B cell (primary cell): ENCODE data around the gene SWT1. TPM values are rescaled to one million over a fixed set of nuclear protein-coding genes. Genes with fewer than 3 reads are reported as not detected.

Source experiments
- ATAC-seq: fragments of 200-7000 bp; cut with Tn5 transposase; one replicate; pipeline ENCODE4 v1.10.0; 2021; ENCODE audit warnings: low read depth, mild to moderate bottlenecking, moderate number of reproducible peaks, moderate library complexity
- CTCF ChIA-PET: fragments of 350-600 bp; sonication (Branson Sonifier 250); formaldehyde crosslinking; loops from one replicate; lab custom pipeline; 2021; ENCODE audit warnings: antibody characterized with exemption, inconsistent platforms; lab: Charles Lee
- POLR2A ChIA-PET: fragments of 350-600 bp; sonication (Branson Sonifier 250); formaldehyde crosslinking; loops from one replicate; lab custom pipeline; 2021; ENCODE audit warnings: antibody characterized with exemption; lab: Charles Lee
- DNase-seq: peaks from one replicate; pipeline ENCODE4 v3.0.0; 2013
- H2AFZ ChIP-seq: 2 replicates; pipeline ENCODE4 v1.6.1; 2012; ENCODE audit warnings: mild to moderate bottlenecking, low read depth, low read length; ENCODE audit not compliant: insufficient read depth, poor library complexity, severe bottlenecking
- H3K27ac ChIP-seq, 2 donors: 1 replicate in 1 of 2; 2 replicates in 1 of 2; pipeline ENCODE4 v1.5.1; 2012 to 2013; ENCODE audit warnings: low read length in 2 of 2, mild to moderate bottlenecking in 2 of 2, moderate library complexity in 1 of 2
- H3K27me3 ChIP-seq, 4 experiments: fragments of 200-600 bp in 1 of 4; sonication (generic) in 1 of 4; replicated peaks in 1 of 4; 1 replicate in 2 of 4; 2 replicates in 2 of 4; pipeline versions ENCODE4 v1.6.1 to v1.7.0; 2013 to 2016; ENCODE audit warnings: low read length in 3 of 4, mild to moderate bottlenecking in 2 of 4, mixed read lengths in 1 of 4, moderate library complexity in 1 of 4; ENCODE audit not compliant: insufficient read depth in 4 of 4, control insufficient read depth in 3 of 4; ENCODE audit errors: control extremely low read depth in 1 of 4
- H3K36me3 ChIP-seq, 2 experiments: replicated peaks in 1 of 2; 1 replicate in 1 of 2; 2 replicates in 1 of 2; pipeline versions ENCODE4 v1.6.1 to v1.7.1; 2013; ENCODE audit warnings: low read length in 1 of 2; ENCODE audit not compliant: insufficient read depth in 2 of 2, control insufficient read depth in 1 of 2; ENCODE audit errors: control extremely low read depth in 1 of 2, extremely low read depth in 1 of 2
- H3K4me1 ChIP-seq, 2 donors: fragments of 200-600 bp in 1 of 2; sonication (generic) in 1 of 2; 1 replicate in 1 of 2; 2 replicates in 1 of 2; pipeline versions ENCODE4 v1.5.1 to v1.6.1; 2013 to 2017; ENCODE audit warnings: low read length in 2 of 2; ENCODE audit not compliant: control insufficient read depth in 2 of 2, insufficient read depth in 2 of 2
- H3K4me2 ChIP-seq: replicated peaks from 2 replicates; pipeline ENCODE3; 2012; ENCODE audit warnings: mild to moderate bottlenecking, low read depth, low read length; ENCODE audit not compliant: poor library complexity, severe bottlenecking
- H3K4me3 ChIP-seq, 5 experiments: fragments of 200-600 bp in 1 of 5; sonication (generic) in 1 of 5; 1 replicate in 3 of 5; 2 replicates in 2 of 5; pipeline versions ENCODE4 v1.5.1 to v1.7.0; 2011 to 2016; ENCODE audit warnings: low read length in 4 of 5, mild to moderate bottlenecking in 4 of 5, low read depth in 2 of 5, control low read depth in 1 of 5, moderate library complexity in 1 of 5; ENCODE audit not compliant: insufficient read depth in 1 of 5; ENCODE audit errors: control extremely low read depth in 1 of 5, extremely low read depth in 1 of 5
- H3K79me2 ChIP-seq: fragments of 200-600 bp; sonication (generic); one replicate; pipeline ENCODE4 v1.6.0; 2016; ENCODE audit warnings: low read length; ENCODE audit not compliant: control insufficient read depth, insufficient read depth
- H3K9ac ChIP-seq: fragments of 200-600 bp; sonication (generic); 2 replicates; pipeline ENCODE4 v1.6.1; 2017; ENCODE audit warnings: mild to moderate bottlenecking, low read length, moderate library complexity
- H3K9me3 ChIP-seq, 3 donors: one replicate each; pipeline versions ENCODE4 v1.6.1 to v1.7.1; 2013; ENCODE audit warnings: low read length in 2 of 3; ENCODE audit not compliant: control insufficient read depth in 2 of 3, insufficient read depth in 1 of 3; ENCODE audit errors: control extremely low read depth in 1 of 3
- H4K20me1 ChIP-seq: 2 replicates; pipeline ENCODE4 v1.6.0; 2012; ENCODE audit warnings: mild to moderate bottlenecking, low read length; ENCODE audit not compliant: insufficient read depth, control insufficient read depth, poor library complexity, severe bottlenecking
- H3K27ac Mint-ChIP-seq: one replicate; pipeline ENCODE4 v1.8.0; 2021; ENCODE audit warnings: mixed read lengths
- H3K27me3 Mint-ChIP-seq: one replicate; pipeline ENCODE4 v1.8.0; 2021; ENCODE audit warnings: mixed read lengths
- H3K4me1 Mint-ChIP-seq: one replicate; pipeline ENCODE4 v1.8.0; 2021; ENCODE audit warnings: mixed read lengths
- H3K4me3 Mint-ChIP-seq: one replicate; pipeline ENCODE4 v1.8.0; 2021; ENCODE audit warnings: mixed read lengths
- H3K9me3 Mint-ChIP-seq: one replicate; pipeline ENCODE4 v1.8.0; 2022; ENCODE audit warnings: mixed read lengths; ENCODE audit not compliant: insufficient read depth
- CTCF ChIP-seq: fragments of 200-600 bp; IDR thresholded peaks from one replicate; pipeline ENCODE4 v1.8.0; 2022; ENCODE audit warnings: antibody characterized with exemption, mild to moderate bottlenecking
- EZH2 ChIP-seq: IDR thresholded peaks from 2 replicates; pipeline ENCODE4 v1.6.1; 2012; ENCODE audit warnings: borderline replicate concordance, low read depth, mild to moderate bottlenecking, moderate library complexity, low read length; ENCODE audit not compliant: insufficient read depth, poor library complexity, severe bottlenecking
- WGBS: methylation state at CpG from one replicate; pipeline ENCODE4 v1.1.5; 2013; ENCODE audit warnings: missing lambda C conversion rate; ENCODE audit not compliant: insufficient coverage; 5-methylcytosine and 5-hydroxymethylcytosine counted together
- intact Hi-C: fragments of 100-400 bp; cut with micrococcal nuclease; formaldehyde crosslinking; loops from one replicate; pipeline ENCODE4 v1.10.0; 2022
- polyA plus RNA-seq: library from polyadenylated mRNA; depleted of rRNA; stranded (reverse); fragments of >200 nt; gene quantifications from 2 replicates; pipeline ENCODE4 v1.2.3, GENCODE V29; 2012
- total RNA-seq, 2 donors: library from RNA; stranded (reverse); fragments of 120-200 nt in 1 of 2; gene quantifications; 1 replicate in 1 of 2; 2 replicates in 1 of 2; pipeline versions ENCODE4 v1.2.3 to v1.2.4, GENCODE V29; 2013 to 2022

Gene SWT1
- total and polyA plus RNA-seq, 2 donors (not counting 1 experiment from before 2014, with no cell fraction given) = 2.1 to 8.5 TPM

GRCh38 chr1:185200889-185201288 lies 43.9 kb downstream of the SWT1 start:
- Histone ChIP-seq H3K9me3 (peaks cover 0 to 9% (median 0%) of the 10 kb centered on the region in 3 donors), H3K9ac (no peak overlapping the region), H3K36me3 (no peaks in the 10 kb centered on the region), H3K4me3 (no peak overlapping the region), H4K20me1 (no peaks in the 10 kb centered on the region), H2AFZ (no peak overlapping the region), H3K27me3 (no peaks in the 10 kb centered on the region), H3K4me2 (no peak overlapping the region), H3K4me1 (no peaks in the 10 kb centered on the region), H3K27ac (no peak overlapping the region), H3K79me2 (no peaks in the 10 kb centered on the region)
- intact Hi-C loops = no loop called here
- Mint-ChIP-seq H3K4me1 (no peaks in the 10 kb centered on the region), H3K4me3 (no peak overlapping the region), H3K9me3 (peaks cover 6% of the 10 kb centered on the region), H3K27me3 (no peaks in the 10 kb centered on the region), H3K27ac (no peak overlapping the region)
- CTCF ChIA-PET = no interaction called here
- 98% methylated on average over 8 of the region's 8 CpGs for WGBS
- no peak for DNase-seq
- ATAC-seq = no peak
- POLR2A ChIA-PET = no interaction called here
- no peak for TF ChIP-seq EZH2
- no peak for TF ChIP-seq CTCF

- Mint-ChIP-seq H3K4me1 (no peaks in the 10 kb centered on the region), H3K27ac (no peak overlapping the region), H3K4me3 (no peak overlapping the region), H3K9me3 (peaks cover 3% of the 10 kb centered on the region), H3K27me3 (no peaks in the 10 kb centered on the region)
- CTCF ChIA-PET = interaction anchor here (1.0 kb wide), 1 partner anchor 487 kb away, joined by 3 read pairs; no protein-coding TSS in a partner anchor
- Histone ChIP-seq H3K4me2 (no peak overlapping the region), H3K79me2 (no peaks in the 10 kb centered on the region), H3K36me3 (peaks cover 0 to 2% of the 10 kb centered on the region in 2 experiments), H3K4me1 (no peaks in the 10 kb centered on the region), H2AFZ (no peak overlapping the region), H3K4me3 (no peak overlapping the region), H3K27me3 (no peaks in the 10 kb centered on the region), H3K9ac (no peak overlapping the region), H3K27ac (no peak overlapping the region), H3K9me3 (no peaks in the 10 kb centered on the region), H4K20me1 (no peaks in the 10 kb centered on the region)
- TF ChIP-seq EZH2 = no peak
- no peak for TF ChIP-seq CTCF
- DNase-seq (no peak), ATAC-seq (no peak)
- POLR2A ChIA-PET = no interaction called here
- intact Hi-C loops = no loop called here
Observed at GRCh38 chr1:185207170-185207569, 50.2 kb downstream of the SWT1 start.
